Psoas muscle (tissue), 8 donors: ENCODE data around the gene TRMT61A. TPM values are rescaled to one million over a fixed set of nuclear protein-coding genes. Genes with fewer than 3 reads are reported as not detected.

ENCODE experiments used
- ATAC-seq, 4 donors: fragments of 200-7000 bp; cut with Tn5 transposase; one replicate each; pipeline ENCODE4 v1.9.1; 2020; ENCODE audit warnings: moderate library complexity in 3 of 4, mild to moderate bottlenecking in 2 of 4
- DNase-seq, 2 donors: peaks; one replicate each; pipeline ENCODE4 v3.0.0-alpha.2; 2020
- H3K27ac ChIP-seq: fragments of 200-600 bp; one replicate; pipeline ENCODE4 v1.8.0; 2022
- H3K27me3 ChIP-seq, 3 donors: fragments of 200-600 bp in 1 of 3; one replicate each; pipeline versions ENCODE4 v1.6.1 to v1.8.0; 2013 to 2022; ENCODE audit warnings: low read length in 2 of 3, mild to moderate bottlenecking in 2 of 3, moderate library complexity in 1 of 3; ENCODE audit not compliant: insufficient read depth in 3 of 3
- H3K36me3 ChIP-seq, 2 donors: fragments of 200-600 bp in 1 of 2; one replicate each; pipeline versions ENCODE4 v1.6.1 to v1.8.0; 2013 to 2022; ENCODE audit warnings: low read depth in 1 of 2, mild to moderate bottlenecking in 1 of 2, moderate library complexity in 1 of 2; ENCODE audit not compliant: insufficient read depth in 1 of 2
- H3K4me1 ChIP-seq: fragments of 200-600 bp; one replicate; pipeline ENCODE4 v1.8.0; 2022
- H3K4me3 ChIP-seq: fragments of 200-600 bp; one replicate; pipeline ENCODE4 v1.8.0; 2022; ENCODE audit warnings: mild to moderate bottlenecking
- H3K9me3 ChIP-seq: fragments of 200-600 bp; one replicate; pipeline ENCODE4 v1.8.0; 2022
- WGBS, 3 donors: extraction: QIAGEN DNeasy Blood & Tissue Kit; methylation state at CpG; one replicate each; pipeline versions ENCODE4 v1.1.6 to v1.1.7; 2013; 5-methylcytosine and 5-hydroxymethylcytosine counted together
- intact Hi-C, 2 donors: fragments of 100-400 bp; cut with DNase I; formaldehyde crosslinking; loops; one replicate each; pipeline versions ENCODE4 v1.11.0 to v1.14.2; 2022
- polyA plus RNA-seq, 3 donors: library from polyadenylated mRNA; stranded (reverse); fragments of 200-250 nt; gene quantifications; one replicate each; pipeline ENCODE4 v1.2.3, GENCODE V29; 2013
- total RNA-seq, 4 donors: library from RNA; stranded (reverse); fragmentation: NEBNext Ultra II Directional in 2 of 4; extraction: Animal tissue kit (Norgen Biotek cat#: 25700) in 2 of 4; gene quantifications; one replicate each; pipeline versions ENCODE4 v1.2.1 to v1.2.4, GENCODE V29; 2021 to 2023
- TF ChIP-seq, protein P1 (sequence below): fragments of 200-600 bp; IDR thresholded peaks from one replicate; pipeline ENCODE4 v1.8.0; 2022; ENCODE audit warnings: antibody characterized with exemption
- donor health status: healthy with polysubstance abuse.
- donor health status: DM: no; HTN: no; CAD: no; lungs with moderate emphysema.
- donor health status: Bipolar disorder and iron deficiency.
- donor health status: healthy.
- donor health status: DM: yes; HTN: yes; CAD: no.
- donor health status: DM: no; HTN: no; CAD: no.
- donor health status: DM: no; HTN: no; CAD: no.
- donor health status: DM: yes; HTN: yes; CAD: no.

Gene TRMT61A
- total and polyA plus RNA-seq, 7 donors = 6.5 to 29.5 (median 12.7) TPM

- H3K4me1 ChIP-seq = peaks cover 46% of the 10 kb centered on the region
- peaks cover 0 to 19% of the 10 kb centered on the region in 2 donors for H3K36me3 ChIP-seq
- DNase-seq (peak; percentile 50 to 73), ATAC-seq (peak; percentile 32 to 59 (median 46))
- TF ChIP-seq, protein P1, sequence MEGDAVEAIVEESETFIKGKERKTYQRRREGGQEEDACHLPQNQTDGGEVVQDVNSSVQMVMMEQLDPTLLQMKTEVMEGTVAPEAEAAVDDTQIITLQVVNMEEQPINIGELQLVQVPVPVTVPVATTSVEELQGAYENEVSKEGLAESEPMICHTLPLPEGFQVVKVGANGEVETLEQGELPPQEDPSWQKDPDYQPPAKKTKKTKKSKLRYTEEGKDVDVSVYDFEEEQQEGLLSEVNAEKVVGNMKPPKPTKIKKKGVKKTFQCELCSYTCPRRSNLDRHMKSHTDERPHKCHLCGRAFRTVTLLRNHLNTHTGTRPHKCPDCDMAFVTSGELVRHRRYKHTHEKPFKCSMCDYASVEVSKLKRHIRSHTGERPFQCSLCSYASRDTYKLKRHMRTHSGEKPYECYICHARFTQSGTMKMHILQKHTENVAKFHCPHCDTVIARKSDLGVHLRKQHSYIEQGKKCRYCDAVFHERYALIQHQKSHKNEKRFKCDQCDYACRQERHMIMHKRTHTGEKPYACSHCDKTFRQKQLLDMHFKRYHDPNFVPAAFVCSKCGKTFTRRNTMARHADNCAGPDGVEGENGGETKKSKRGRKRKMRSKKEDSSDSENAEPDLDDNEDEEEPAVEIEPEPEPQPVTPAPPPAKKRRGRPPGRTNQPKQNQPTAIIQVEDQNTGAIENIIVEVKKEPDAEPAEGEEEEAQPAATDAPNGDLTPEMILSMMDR = no peak
- H3K9me3 ChIP-seq = no peaks in the 10 kb centered on the region
- WGBS, 3 donors = 26 to 31% (median 26%) methylated on average over 27 to 30 of the region's 30 CpGs
- no peak overlapping the region for H3K4me3 ChIP-seq
- intact Hi-C loops = no loop called here
- H3K27me3 ChIP-seq = no peaks in the 10 kb centered on the region
- peak overlapping the region; percentile 63 for H3K27ac ChIP-seq
Measured at GRCh38 chr14:103538291-103539055, 9.5 kb downstream of the TRMT61A start.

GRCh38 chr14:103539056-103539825 lies 10.2 kb downstream of the TRMT61A start:
- Histone ChIP-seq H3K27ac (peak overlapping the region; percentile 63), H3K36me3 (peaks cover 0 to 12% of the 10 kb centered on the region in 2 donors), H3K4me1 (peaks cover 54% of the 10 kb centered on the region), H3K9me3 (no peaks in the 10 kb centered on the region), H3K4me3 (no peak overlapping the region), H3K27me3 (no peaks in the 10 kb centered on the region)
- 71 to 73% (median 72%) methylated on average over 28 of the region's 28 CpGs for WGBS, 3 donors
- DNase-seq (peak; percentile 23 to 48), ATAC-seq (peak in 1 of 4 donors; percentile 3)
- TF ChIP-seq, protein P1 = no peak
- intact Hi-C loops = no loop called here

- Histone ChIP-seq H3K4me1 (peaks cover 56% of the 10 kb centered on the region), H3K36me3 (no peaks in the 10 kb centered on the region), H3K9me3 (no peaks in the 10 kb centered on the region), H3K27ac (peak overlapping the region; percentile 58), H3K4me3 (no peak overlapping the region), H3K27me3 (no peaks in the 10 kb centered on the region)
- intact Hi-C loops = loop anchor here in 1 of 2 donors (10.0 kb wide), 1 partner anchor 46 kb away; no protein-coding TSS in a partner anchor
- DNase-seq (peak; percentile 24 to 56), ATAC-seq (no peak)
- WGBS, 3 donors = 55 to 66% (median 59%) methylated on average over 7 to 17 of the region's 17 CpGs
- TF ChIP-seq, protein P1 = no peak
Measured at GRCh38 chr14:103540821-103541708, 12.1 kb downstream of the TRMT61A start.

GRCh38 chr14:103541709-103542604 lies 13.0 kb downstream of the TRMT61A start:
- Histone ChIP-seq H3K4me3 (no peak overlapping the region), H3K4me1 (peaks cover 56% of the 10 kb centered on the region), H3K27ac (no peak overlapping the region), H3K9me3 (no peaks in the 10 kb centered on the region), H3K36me3 (no peaks in the 10 kb centered on the region), H3K27me3 (no peaks in the 10 kb centered on the region)
- TF ChIP-seq, protein P1 = no peak
- ATAC-seq (no peak), DNase-seq (peak; percentile 22 to 57)
- 55 to 56% (median 55%) methylated on average over 26 to 33 of the region's 33 CpGs for WGBS, 3 donors
- intact Hi-C loops = loop anchor here in 1 of 2 donors (10.0 kb wide), 1 partner anchor 47 kb away; no protein-coding TSS in a partner anchor
